HG03558 (cell line): ENCODE data around the gene SUPT4H1.

Source experiments
- ATAC-seq: cut with Tn5 transposase; IDR thresholded peaks from one replicate; pipeline ENCODE4 v1.9.1; 2021; ENCODE audit warnings: moderate number of reproducible peaks; ENCODE audit not compliant: unreplicated experiment; ENCODE audit errors: extremely low read depth

SUPT4H1 gene

GRCh38 chr17:58365185-58365979, 13.4 kb upstream of the SUPT4H1 start:
- no peak for ATAC-seq

GRCh38 chr17:58364270-58364942, 12.4 kb upstream of the SUPT4H1 start:
- no peak for ATAC-seq

GRCh38 chr17:58363457-58364185, 11.6 kb upstream of the SUPT4H1 start:
- no peak for ATAC-seq

- no peak for ATAC-seq
These were observed 10.5 kb upstream of the SUPT4H1 start for GRCh38 chr17:58362368-58363014.

- no peak for ATAC-seq
These were observed 8.5 kb upstream of the SUPT4H1 start for GRCh38 chr17:58360296-58361063.

GRCh38 chr17:58358408-58359172, 6.6 kb upstream of the SUPT4H1 start:
- ATAC-seq: no peak

GRCh38 chr17:58357312-58358297, 5.6 kb upstream of the SUPT4H1 start:
- ATAC-seq: no peak

- no peak for ATAC-seq
These were observed 4.2 kb upstream of the SUPT4H1 start for GRCh38 chr17:58356231-58356630.

- no peak for ATAC-seq
These were observed 2.7 kb upstream of the SUPT4H1 start for GRCh38 chr17:58354541-58355216.

GRCh38 chr17:58353389-58353825, 1.4 kb upstream of the SUPT4H1 start:
- no peak for ATAC-seq

- no peak for ATAC-seq
These were observed 791 bp upstream of the SUPT4H1 start for GRCh38 chr17:58352596-58353388.

- ATAC-seq: no peak
These were observed 819 bp downstream of the SUPT4H1 start for GRCh38 chr17:58351182-58351581.

GRCh38 chr17:58348038-58348437, 4.0 kb downstream of the SUPT4H1 start:
- ATAC-seq: no peak

GRCh38 chr17:58345500-58345899, 6.5 kb downstream of the SUPT4H1 start:
- ATAC-seq: no peak

GRCh38 chr17:58344791-58345157, 7.2 kb downstream of the SUPT4H1 start:
- peak; percentile 22 for ATAC-seq

- ATAC-seq: peak; percentile 63
These were observed 7.8 kb downstream of the SUPT4H1 start for GRCh38 chr17:58344047-58344790.
